GM21825 (cell line): ENCODE data around the gene CBLB.

Source experiments
- ATAC-seq: cut with Tn5 transposase; IDR thresholded peaks from one replicate; pipeline ENCODE4 v1.9.1; 2021; ENCODE audit warnings: mild to moderate bottlenecking, moderate library complexity; ENCODE audit not compliant: unreplicated experiment

CBLB gene

GRCh38 chr3:105876780-105877327, 8.0 kb upstream of the CBLB start:
- ATAC-seq = no peak

- ATAC-seq = no peak
Observed at GRCh38 chr3:105869861-105870755, 1.3 kb upstream of the CBLB start.

- no peak for ATAC-seq
Observed at GRCh38 chr3:105869531-105869833, 670 bp upstream of the CBLB start.

- peak; percentile 10 for ATAC-seq
Observed at GRCh38 chr3:105868431-105868741, 426 bp downstream of the CBLB start.

GRCh38 chr3:105867712-105868430, 941 bp downstream of the CBLB start:
- no peak for ATAC-seq

GRCh38 chr3:105866656-105867653, 1.9 kb downstream of the CBLB start:
- ATAC-seq = peak; percentile 30

GRCh38 chr3:105865867-105866350, 2.9 kb downstream of the CBLB start:
- ATAC-seq = no peak

GRCh38 chr3:105865016-105865623, 3.7 kb downstream of the CBLB start:
- no peak for ATAC-seq

- no peak for ATAC-seq
Observed at GRCh38 chr3:105864212-105864611, 4.6 kb downstream of the CBLB start.

GRCh38 chr3:105863608-105864007, 5.2 kb downstream of the CBLB start:
- ATAC-seq = no peak

GRCh38 chr3:105862217-105862616, 6.6 kb downstream of the CBLB start:
- peak; percentile 61 for ATAC-seq

- no peak for ATAC-seq
Observed at GRCh38 chr3:105860641-105861040, 8.2 kb downstream of the CBLB start.

GRCh38 chr3:105858017-105858416, 10.8 kb downstream of the CBLB start:
- ATAC-seq = no peak

- no peak for ATAC-seq
Observed at GRCh38 chr3:105857601-105858000, 11.2 kb downstream of the CBLB start.

- no peak for ATAC-seq
Observed at GRCh38 chr3:105856605-105857004, 12.2 kb downstream of the CBLB start.

- ATAC-seq = peak; percentile 94
Observed at GRCh38 chr3:105853801-105854432, 14.9 kb downstream of the CBLB start.

GRCh38 chr3:105851582-105851981, 17.2 kb downstream of the CBLB start:
- ATAC-seq = no peak

GRCh38 chr3:105851176-105851575, 17.6 kb downstream of the CBLB start:
- ATAC-seq = no peak

- no peak for ATAC-seq
Observed at GRCh38 chr3:105850593-105850992, 18.2 kb downstream of the CBLB start.

GRCh38 chr3:105848821-105849220, 20.0 kb downstream of the CBLB start:
- ATAC-seq = no peak
